Large intestine (tissue), 3 donors: Measurements from ENCODE around the gene EDA. TPM values are rescaled to one million over a fixed set of nuclear protein-coding genes. Genes with fewer than 3 reads are reported as not detected.

Experiments
- DNase-seq, 2 donors: peaks; one replicate each; pipeline versions ENCODE4 v3.0.0 to v3.0.0-alpha.2; 2013
- H3K27ac ChIP-seq: one replicate; pipeline ENCODE4 v1.5.1; 2013; ENCODE audit warnings: low read length
- H3K27me3 ChIP-seq: 2 replicates; pipeline ENCODE4 v1.6.1; 2013; ENCODE audit warnings: low read length; ENCODE audit not compliant: control insufficient read depth, insufficient read depth
- H3K36me3 ChIP-seq: 2 replicates; pipeline ENCODE4 v1.6.1; 2013; ENCODE audit warnings: low read length; ENCODE audit not compliant: control insufficient read depth, insufficient read depth
- H3K4me1 ChIP-seq: one replicate; pipeline ENCODE4 v1.6.1; 2013; ENCODE audit warnings: low read length; ENCODE audit not compliant: control insufficient read depth, insufficient read depth
- H3K4me3 ChIP-seq: one replicate; pipeline ENCODE4 v1.5.1; 2013; ENCODE audit warnings: low read length
- H3K9me3 ChIP-seq: one replicate; pipeline ENCODE4 v1.6.1; 2013; ENCODE audit warnings: mild to moderate bottlenecking, low read depth, low read length, moderate library complexity; ENCODE audit not compliant: control insufficient read depth
- WGBS: methylation state at CpG from one replicate; pipeline ENCODE4 v1.1.5; 2013; ENCODE audit warnings: low lambda C conversion rate; ENCODE audit not compliant: insufficient coverage; 5-methylcytosine and 5-hydroxymethylcytosine counted together
- polyA plus RNA-seq: library from polyadenylated mRNA; unstranded; fragments of 120-200 nt; gene quantifications from one replicate; pipeline ENCODE4 v1.2.1, GENCODE V29; 2013

The EDA gene
- polyA plus RNA-seq, 1 donor: 25.1 TPM

GRCh38 chrX:69724307-69724706 lies 108.4 kb downstream of the EDA start:
- Histone ChIP-seq H3K36me3 (no peaks in the 10 kb centered on the region), H3K27me3 (no peaks in the 10 kb centered on the region), H3K4me3 (no peak overlapping the region), H3K27ac (no peak overlapping the region), H3K4me1 (no peaks in the 10 kb centered on the region), H3K9me3 (no peaks in the 10 kb centered on the region)
- DNase-seq: no peak
- WGBS: 100% methylated on average over 1 of the region's 2 CpGs

- no peaks in the 10 kb centered on the region for H3K27me3 ChIP-seq
- DNase-seq: no peak
- no peaks in the 10 kb centered on the region for H3K36me3 ChIP-seq
- H3K4me3 ChIP-seq: no peak overlapping the region
- no peaks in the 10 kb centered on the region for H3K4me1 ChIP-seq
- no peaks in the 10 kb centered on the region for H3K9me3 ChIP-seq
- no peak overlapping the region for H3K27ac ChIP-seq
Measured at GRCh38 chrX:69740317-69740716, 124.4 kb downstream of the EDA start.

DNA sequence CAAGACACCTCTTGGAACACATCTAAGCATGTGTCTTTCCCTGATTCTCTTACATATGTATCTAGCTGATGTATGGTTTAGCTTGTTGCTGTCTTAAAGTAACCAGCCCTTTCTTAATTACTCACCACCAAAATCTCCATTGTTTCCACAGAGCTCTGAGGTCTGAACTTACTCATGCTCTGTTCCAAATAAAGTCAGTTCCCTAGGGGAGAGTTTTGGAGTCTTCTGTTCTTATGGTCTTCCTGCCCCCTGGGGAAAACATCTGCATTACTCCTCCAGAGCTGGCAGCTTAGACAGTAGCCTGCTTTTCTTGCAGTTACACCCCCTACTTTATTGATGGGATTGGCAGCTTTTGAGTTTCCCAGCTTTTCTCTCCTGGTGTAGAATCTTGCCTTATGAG lies 125.8 kb downstream of the EDA start:
- no peaks in the 10 kb centered on the region for H3K27me3 ChIP-seq
- no peak overlapping the region for H3K4me3 ChIP-seq

DNA sequence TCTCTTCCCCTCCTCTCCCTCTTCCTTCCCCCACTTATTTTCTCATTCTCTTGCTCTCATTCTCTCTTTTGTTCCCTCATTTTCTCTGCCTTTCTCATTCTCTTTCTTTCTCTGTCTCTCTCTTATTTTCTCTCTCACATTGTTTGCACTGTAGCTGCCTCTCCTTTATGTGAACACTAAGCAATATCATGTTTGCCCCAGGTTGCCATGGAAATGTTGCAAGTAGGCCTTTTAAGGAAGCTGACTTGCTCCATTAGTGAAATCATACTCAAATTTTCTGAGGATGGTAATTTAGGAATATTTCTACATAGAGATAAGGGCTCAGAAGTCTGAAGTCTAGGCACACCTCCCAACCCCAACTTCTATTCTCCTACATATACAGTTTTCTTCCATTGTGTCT lies 130.1 kb downstream of the EDA start:
- H3K27me3 ChIP-seq: no peaks in the 10 kb centered on the region

More for the DNA sequence above, 125.8 kb downstream of the EDA start:
- no peak for DNase-seq
- Histone ChIP-seq H3K36me3 (no peaks in the 10 kb centered on the region), H3K4me1 (no peaks in the 10 kb centered on the region), H3K9me3 (no peaks in the 10 kb centered on the region), H3K27ac (no peak overlapping the region)

GRCh38 chrX:69748055-69748454 lies 132.1 kb downstream of the EDA start:
- Histone ChIP-seq H3K4me1 (no peaks in the 10 kb centered on the region), H3K27ac (no peak overlapping the region), H3K4me3 (no peak overlapping the region), H3K27me3 (no peaks in the 10 kb centered on the region), H3K36me3 (no peaks in the 10 kb centered on the region), H3K9me3 (no peaks in the 10 kb centered on the region)
- whole genome bisulfite sequencing: no CpG with 5 or more reads among the region's 1 CpG
- DNase-seq: no peak

More for the DNA sequence above, 130.1 kb downstream of the EDA start:
- H3K4me1 ChIP-seq: no peaks in the 10 kb centered on the region
- H3K4me3 ChIP-seq: no peak overlapping the region
- H3K36me3 ChIP-seq: no peaks in the 10 kb centered on the region
- no peak overlapping the region for H3K27ac ChIP-seq
- no peak for DNase-seq
- H3K9me3 ChIP-seq: no peaks in the 10 kb centered on the region

- H3K27me3 ChIP-seq: no peaks in the 10 kb centered on the region
- no peaks in the 10 kb centered on the region for H3K4me1 ChIP-seq
- peaks cover 4% of the 10 kb centered on the region for H3K9me3 ChIP-seq
- no peaks in the 10 kb centered on the region for H3K36me3 ChIP-seq
- H3K27ac ChIP-seq: no peak overlapping the region
- no peak for DNase-seq
- no CpG with 5 or more reads among the region's 1 CpG for WGBS
- no peak overlapping the region for H3K4me3 ChIP-seq
Measured at GRCh38 chrX:69759921-69760625, 144.2 kb downstream of the EDA start.

GRCh38 chrX:69761633-69762032 lies 145.7 kb downstream of the EDA start:
- Histone ChIP-seq H3K4me3 (no peak overlapping the region), H3K9me3 (no peaks in the 10 kb centered on the region), H3K4me1 (no peaks in the 10 kb centered on the region), H3K27me3 (no peaks in the 10 kb centered on the region), H3K27ac (no peak overlapping the region), H3K36me3 (no peaks in the 10 kb centered on the region)
- 100% methylated on average over 1 of the region's 3 CpGs for WGBS
- DNase-seq: no peak

GRCh38 chrX:69762340-69762739 lies 146.4 kb downstream of the EDA start:
- H3K27ac ChIP-seq: no peak overlapping the region
- no peak for DNase-seq
- H3K4me3 ChIP-seq: no peak overlapping the region
- no peaks in the 10 kb centered on the region for H3K36me3 ChIP-seq
- H3K27me3 ChIP-seq: no peaks in the 10 kb centered on the region
- H3K4me1 ChIP-seq: no peaks in the 10 kb centered on the region
- no peaks in the 10 kb centered on the region for H3K9me3 ChIP-seq
- no CpG with 5 or more reads among the region's 3 CpGs for WGBS

- Histone ChIP-seq H3K36me3 (no peaks in the 10 kb centered on the region), H3K4me3 (no peak overlapping the region), H3K27me3 (no peaks in the 10 kb centered on the region), H3K4me1 (no peaks in the 10 kb centered on the region), H3K9me3 (no peaks in the 10 kb centered on the region), H3K27ac (no peak overlapping the region)
- DNase-seq: no peak
- WGBS: no CpG with 5 or more reads among the region's 4 CpGs
Measured at GRCh38 chrX:69793260-69793935, 177.5 kb downstream of the EDA start.

DNA sequence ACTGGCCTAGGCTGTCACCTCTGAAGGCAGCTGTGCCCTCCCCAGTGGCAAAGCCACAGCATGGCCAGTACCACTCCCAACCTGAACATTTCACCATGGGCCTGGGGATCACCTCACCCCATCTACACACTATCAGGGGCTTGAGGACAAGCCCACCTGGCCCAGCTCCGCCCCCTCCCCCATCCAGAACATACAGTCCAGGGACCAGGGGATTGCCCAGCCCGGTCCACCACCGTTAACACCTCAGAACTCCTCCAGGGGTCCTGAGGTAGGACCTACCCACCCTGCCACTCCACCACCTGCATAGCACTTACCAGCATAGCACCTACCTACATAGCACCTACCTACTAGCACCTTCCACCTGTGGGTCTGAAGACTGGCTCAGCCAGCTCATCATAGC lies 179.8 kb downstream of the EDA start:
- H3K36me3 ChIP-seq: no peaks in the 10 kb centered on the region
- no CpG with 5 or more reads among the region's 3 CpGs for WGBS
- H3K4me1 ChIP-seq: no peaks in the 10 kb centered on the region

GRCh38 chrX:69807400-69807799 lies 191.5 kb downstream of the EDA start:
- Histone ChIP-seq H3K27me3 (no peaks in the 10 kb centered on the region), H3K9me3 (no peaks in the 10 kb centered on the region), H3K27ac (no peak overlapping the region), H3K36me3 (no peaks in the 10 kb centered on the region), H3K4me3 (no peak overlapping the region), H3K4me1 (no peaks in the 10 kb centered on the region)
- DNase-seq: no peak
- no CpG with 5 or more reads among the region's 1 CpG for WGBS

More for the DNA sequence above, 179.8 kb downstream of the EDA start:
- H3K27ac ChIP-seq: no peak overlapping the region
- H3K27me3 ChIP-seq: no peaks in the 10 kb centered on the region
- DNase-seq: no peak
- H3K9me3 ChIP-seq: no peaks in the 10 kb centered on the region
- no peak overlapping the region for H3K4me3 ChIP-seq
